OCI-LY1 (cell line): ENCODE measurements around the gene SLC26A9.

Source experiments
- H2AFZ ChIP-seq: fragments of 200-600 bp; sonication (generic), shearing (Covaris generic); 2 replicates; pipeline ENCODE4 v1.6.0; 2014; ENCODE audit warnings: antibody characterized with exemption, mild to moderate bottlenecking, low read length
- H3F3A ChIP-seq: fragments of 200-600 bp; sonication (generic), shearing (Covaris generic); 2 replicates; pipeline ENCODE4 v1.6.0; 2014; ENCODE audit warnings: mild to moderate bottlenecking, antibody characterized with exemption, low read length, moderate library complexity; ENCODE audit not compliant: insufficient read depth
- H3K27ac ChIP-seq: fragments of 200-600 bp; sonication (generic); 2 replicates; pipeline ENCODE4 v1.5.1; 2014; ENCODE audit warnings: low read length, mixed run types, mild to moderate bottlenecking, low read depth; ENCODE audit not compliant: poor library complexity, severe bottlenecking
- H3K27me3 ChIP-seq: fragments of 200-600 bp; sonication (generic); 2 replicates; pipeline ENCODE4 v1.6.0; 2014; ENCODE audit warnings: antibody characterized with exemption, mild to moderate bottlenecking, low read length, moderate library complexity; ENCODE audit not compliant: insufficient read depth
- H3K36me3 ChIP-seq: fragments of 200-600 bp; sonication (generic); 2 replicates; pipeline ENCODE4 v1.6.1; 2014; ENCODE audit warnings: mild to moderate bottlenecking, antibody characterized with exemption, low read length, moderate library complexity, mixed read lengths; ENCODE audit not compliant: insufficient read depth
- H3K4me1 ChIP-seq: fragments of 200-600 bp; sonication (generic); 2 replicates; pipeline ENCODE4 v1.5.1; 2014; ENCODE audit warnings: mild to moderate bottlenecking, low read length, moderate library complexity; ENCODE audit not compliant: insufficient read depth, severe bottlenecking
- H3K4me2 ChIP-seq: fragments of 200-600 bp; sonication (generic), shearing (Covaris generic); 2 replicates; pipeline ENCODE4 v1.6.1; 2014; ENCODE audit warnings: low read length
- H3K4me3 ChIP-seq: fragments of 200-600 bp; sonication (generic); 2 replicates; pipeline ENCODE4 v1.5.1; 2014; ENCODE audit warnings: low read length, low read depth, mild to moderate bottlenecking, mixed read lengths; ENCODE audit not compliant: poor library complexity, severe bottlenecking
- H3K79me2 ChIP-seq: fragments of 200-600 bp; shearing (Covaris generic); 2 replicates; pipeline ENCODE4 v1.6.1; 2016; ENCODE audit warnings: mixed run types, low read length, mixed read lengths; ENCODE audit not compliant: insufficient read depth
- H3K9ac ChIP-seq: fragments of 200-600 bp; sonication (generic), shearing (Covaris generic); 2 replicates; pipeline ENCODE4 v1.6.1; 2014; ENCODE audit warnings: mild to moderate bottlenecking, low read length, mixed read lengths
- H3K9me2 ChIP-seq: fragments of 200-600 bp; sonication (generic), shearing (Covaris generic); 2 replicates; pipeline ENCODE4 v1.6.1; 2014; ENCODE audit warnings: low read depth, mild to moderate bottlenecking, low read length, mixed read lengths
- H3K9me3 ChIP-seq: fragments of 200-600 bp; shearing (Covaris generic); 2 replicates; pipeline ENCODE4 v1.6.1; 2014; ENCODE audit warnings: low read length, mixed read lengths
- H4K20me1 ChIP-seq: fragments of 200-600 bp; sonication (generic), shearing (Covaris generic); 2 replicates; pipeline ENCODE4 v1.6.0; 2016; ENCODE audit warnings: mild to moderate bottlenecking, low read length; ENCODE audit not compliant: insufficient read depth
- EZH2 ChIP-seq: fragments of 200-600 bp; sonication (generic), shearing (Covaris generic); IDR thresholded peaks from 2 replicates; pipeline ENCODE4 v1.8.0; 2017; ENCODE audit warnings: borderline replicate concordance, mixed run types, mild to moderate bottlenecking, antibody characterized with exemption, low read length, moderate library complexity, mixed read lengths
- TF ChIP-seq, protein P1 (sequence below): fragments of 200-600 bp; sonication (generic), shearing (Covaris generic); IDR thresholded peaks from 2 replicates; pipeline ENCODE4 v1.5.1; 2017; ENCODE audit warnings: mild to moderate bottlenecking, antibody characterized with exemption, low read length, moderate library complexity, mixed read lengths

Gene SLC26A9

DNA sequence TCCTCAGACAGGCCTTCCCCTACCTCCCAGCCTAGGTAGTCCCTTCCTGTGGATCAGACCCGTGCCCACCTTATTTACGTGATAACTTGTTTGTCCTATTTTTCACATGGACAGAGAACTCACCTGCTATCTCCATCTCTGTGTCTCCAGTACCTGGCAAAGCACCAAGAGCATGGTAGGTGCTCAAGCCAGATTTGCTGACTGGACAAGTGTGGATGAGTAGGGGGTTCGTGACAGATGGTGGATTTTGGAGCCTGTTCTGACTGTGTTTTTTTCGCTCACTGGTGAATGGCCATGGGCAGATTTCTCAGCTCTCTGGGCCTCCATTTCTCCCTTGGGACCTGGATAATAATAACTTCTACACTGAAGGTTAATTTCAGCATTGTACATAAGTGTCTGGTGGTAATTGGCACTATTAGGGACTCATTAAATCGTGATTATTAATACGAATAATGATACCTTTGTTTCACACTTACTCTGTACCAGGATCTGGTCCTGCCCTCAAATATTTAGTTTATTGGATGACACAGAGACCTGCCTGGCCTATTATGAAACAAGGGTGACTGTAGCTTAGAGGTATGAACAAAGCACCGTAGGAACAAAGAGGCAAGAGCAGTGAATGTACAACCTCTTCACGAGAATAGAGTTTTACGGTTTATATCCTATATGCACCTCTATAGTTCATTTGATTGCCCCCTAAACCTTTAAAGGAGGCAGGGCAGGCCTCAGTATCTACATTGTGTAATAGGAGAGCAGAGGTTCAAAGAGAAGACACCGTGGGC lies 24.5 kb upstream of the SLC26A9 start:
- H3K9me3 ChIP-seq, result no peaks in the 10 kb centered on the region
- no peaks in the 10 kb centered on the region for H3K79me2 ChIP-seq
- H3K9ac ChIP-seq, result no peak overlapping the region
- no peak for TF ChIP-seq EZH2
- TF ChIP-seq, protein P1, sequence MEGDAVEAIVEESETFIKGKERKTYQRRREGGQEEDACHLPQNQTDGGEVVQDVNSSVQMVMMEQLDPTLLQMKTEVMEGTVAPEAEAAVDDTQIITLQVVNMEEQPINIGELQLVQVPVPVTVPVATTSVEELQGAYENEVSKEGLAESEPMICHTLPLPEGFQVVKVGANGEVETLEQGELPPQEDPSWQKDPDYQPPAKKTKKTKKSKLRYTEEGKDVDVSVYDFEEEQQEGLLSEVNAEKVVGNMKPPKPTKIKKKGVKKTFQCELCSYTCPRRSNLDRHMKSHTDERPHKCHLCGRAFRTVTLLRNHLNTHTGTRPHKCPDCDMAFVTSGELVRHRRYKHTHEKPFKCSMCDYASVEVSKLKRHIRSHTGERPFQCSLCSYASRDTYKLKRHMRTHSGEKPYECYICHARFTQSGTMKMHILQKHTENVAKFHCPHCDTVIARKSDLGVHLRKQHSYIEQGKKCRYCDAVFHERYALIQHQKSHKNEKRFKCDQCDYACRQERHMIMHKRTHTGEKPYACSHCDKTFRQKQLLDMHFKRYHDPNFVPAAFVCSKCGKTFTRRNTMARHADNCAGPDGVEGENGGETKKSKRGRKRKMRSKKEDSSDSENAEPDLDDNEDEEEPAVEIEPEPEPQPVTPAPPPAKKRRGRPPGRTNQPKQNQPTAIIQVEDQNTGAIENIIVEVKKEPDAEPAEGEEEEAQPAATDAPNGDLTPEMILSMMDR, result no peak
- H3F3A ChIP-seq, result no peaks in the 10 kb centered on the region
- H4K20me1 ChIP-seq, result no peaks in the 10 kb centered on the region
- no peak overlapping the region for H3K27ac ChIP-seq
- H2AFZ ChIP-seq, result no peak overlapping the region
- H3K4me2 ChIP-seq, result no peak overlapping the region
- H3K4me1 ChIP-seq, result no peaks in the 10 kb centered on the region
- no peak overlapping the region for H3K4me3 ChIP-seq
- H3K9me2 ChIP-seq, result no peaks in the 10 kb centered on the region
- no peaks in the 10 kb centered on the region for H3K36me3 ChIP-seq
- H3K27me3 ChIP-seq, result peaks cover 7% of the 10 kb centered on the region; the same call in 1 of the 2 replicates

DNA sequence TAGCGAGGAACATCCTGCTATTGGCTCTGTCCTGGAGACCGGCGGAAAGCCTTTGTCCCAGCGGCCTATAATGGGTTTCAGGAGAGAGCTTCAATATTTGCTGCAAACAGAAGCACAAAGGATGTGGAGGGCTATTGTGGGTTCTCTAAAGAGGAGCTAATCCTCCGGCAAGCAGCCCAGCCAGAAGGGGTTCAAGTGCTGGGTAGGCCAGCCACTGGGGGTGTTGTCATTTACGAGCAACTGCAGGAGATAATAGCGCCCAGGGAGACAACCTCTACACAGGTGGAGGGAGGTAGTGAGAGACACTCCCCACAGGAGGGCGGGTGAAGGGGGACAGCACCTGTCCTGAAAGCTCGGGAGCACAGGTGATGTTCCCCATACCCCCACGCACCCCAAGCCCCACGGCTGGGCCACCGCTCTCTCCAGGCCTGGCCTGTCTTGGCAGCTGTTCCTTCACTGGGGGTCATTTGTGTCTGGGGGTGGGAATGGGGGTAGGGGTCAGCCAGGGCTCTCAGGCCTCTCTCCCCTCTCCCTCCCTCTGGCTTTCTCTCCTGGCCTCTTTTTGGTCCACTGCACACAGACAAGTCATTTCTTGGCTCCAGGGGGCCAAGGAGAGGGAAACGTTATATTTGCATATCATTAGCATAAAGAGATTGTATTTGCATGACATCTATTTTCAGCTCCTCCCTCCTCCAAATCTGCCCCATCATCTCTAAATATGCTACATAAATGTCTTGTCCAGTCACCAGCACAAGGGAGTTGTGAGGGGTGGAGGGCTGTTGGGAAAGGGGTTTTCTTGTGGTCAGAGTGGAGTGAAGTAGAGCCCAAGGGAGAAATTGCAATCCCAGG lies 22.0 kb upstream of the SLC26A9 start:
- Histone ChIP-seq H3K27ac (no peak overlapping the region), H3K36me3 (no peaks in the 10 kb centered on the region), H3K4me2 (no peak overlapping the region)

DNA sequence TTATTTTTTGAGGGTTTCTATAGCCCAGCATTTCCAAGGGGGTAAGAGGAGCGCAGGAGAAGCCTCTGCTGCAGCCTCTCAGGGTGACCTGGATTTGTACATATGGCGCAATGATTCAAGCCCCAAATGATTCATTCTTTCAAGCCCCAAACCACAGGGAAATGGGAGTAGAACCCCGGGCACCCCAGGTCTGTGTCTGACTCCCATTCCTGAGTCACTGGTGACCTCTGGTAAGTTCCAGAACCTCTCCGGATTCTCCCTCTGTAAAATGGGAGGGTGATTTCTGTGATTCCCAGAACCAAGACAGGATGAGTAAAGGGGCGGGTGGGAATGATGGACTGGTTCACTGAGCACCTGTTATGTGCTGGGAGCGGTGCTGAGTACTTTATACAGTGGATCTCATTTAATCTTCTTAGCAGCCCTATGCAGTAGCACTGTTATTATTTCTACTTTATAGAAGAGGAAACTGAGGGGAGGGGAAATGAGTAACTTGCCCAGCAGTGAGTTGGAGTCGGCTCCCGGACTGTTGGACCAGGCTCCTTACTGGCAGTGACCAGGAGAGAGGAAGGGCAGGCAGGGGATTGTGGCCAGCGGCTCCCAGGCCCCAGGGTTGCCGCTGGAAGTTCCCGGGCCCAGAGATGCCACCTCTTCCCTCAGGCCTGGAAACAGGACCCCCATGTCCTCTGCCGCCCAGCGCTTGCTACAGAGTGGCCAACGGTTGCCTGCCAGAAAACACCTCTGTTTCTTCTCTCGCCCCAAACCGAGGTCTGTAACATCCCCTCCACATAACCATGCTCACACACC lies 20.3 kb upstream of the SLC26A9 start:
- Histone ChIP-seq H3K4me1 (no peaks in the 10 kb centered on the region), H4K20me1 (no peaks in the 10 kb centered on the region), H3K4me3 (no peak overlapping the region), H3K9me2 (no peaks in the 10 kb centered on the region), H3K4me2 (no peak overlapping the region), H3K36me3 (no peaks in the 10 kb centered on the region), H3K27ac (no peak overlapping the region), H3K9me3 (no peaks in the 10 kb centered on the region), H3K79me2 (no peaks in the 10 kb centered on the region), H3K27me3 (peaks cover 5% of the 10 kb centered on the region; the same call in 1 of the 2 replicates), H2AFZ (no peak overlapping the region), H3K9ac (no peak overlapping the region), H3F3A (no peaks in the 10 kb centered on the region)
- no peak for TF ChIP-seq EZH2
- TF ChIP-seq, protein P1, result no peak

More for the DNA sequence above, 22.0 kb upstream of the SLC26A9 start:
- H4K20me1 ChIP-seq, result no peaks in the 10 kb centered on the region
- no peak overlapping the region for H3K4me3 ChIP-seq
- H3K4me1 ChIP-seq, result no peaks in the 10 kb centered on the region
- no peak overlapping the region for H3K9ac ChIP-seq
- no peaks in the 10 kb centered on the region for H3K9me2 ChIP-seq
- H3K79me2 ChIP-seq, result no peaks in the 10 kb centered on the region
- no peak for TF ChIP-seq EZH2
- TF ChIP-seq, protein P1, result no peak
- H3K27me3 ChIP-seq, result peaks cover 7% of the 10 kb centered on the region; the same call in 1 of the 2 replicates
- H3F3A ChIP-seq, result no peaks in the 10 kb centered on the region
- H2AFZ ChIP-seq, result no peak overlapping the region
- H3K9me3 ChIP-seq, result no peaks in the 10 kb centered on the region
